Keratinocyte (primary cell): ENCODE results near the gene WNT3. TPM values are rescaled to one million over a fixed set of nuclear protein-coding genes. Genes with fewer than 3 reads are reported as not detected.

Experiments
- DNase-seq: peaks from one replicate; pipeline ENCODE4 v3.0.0-alpha.2; 2011; ENCODE audit warnings: low read depth, missing footprints, low spot score
- FAIRE-seq: peaks from 2 replicates; lab custom pipeline; 2011; peaks lifted over from hg19 to GRCh38; lab: Jason Lieb, UNC
- H2AFZ ChIP-seq: 2 replicates; pipeline ENCODE4 v1.6.0; 2012; ENCODE audit warnings: low read length, control low read depth, inconsistent platforms; ENCODE audit not compliant: control insufficient read depth
- H3K27ac ChIP-seq: 2 replicates; pipeline ENCODE4 v1.5.1; 2011; ENCODE audit warnings: low read length; ENCODE audit not compliant: control insufficient read depth, insufficient read depth
- H3K27me3 ChIP-seq: 3 replicates; pipeline ENCODE4 v1.6.0; 2011; ENCODE audit warnings: low read length; ENCODE audit not compliant: control insufficient read depth, insufficient read depth; ENCODE audit errors: extremely low read depth
- H3K36me3 ChIP-seq, 2 experiments: 2 replicates in 1 of 2; 3 replicates in 1 of 2; pipeline ENCODE4 v1.5.1; 2011; ENCODE audit warnings: low read length in 2 of 2, mild to moderate bottlenecking in 1 of 2; ENCODE audit not compliant: control insufficient read depth in 2 of 2, insufficient read depth in 2 of 2; ENCODE audit errors: extremely low read depth in 1 of 2
- H3K4me1 ChIP-seq: 3 replicates; pipeline ENCODE4 v1.5.1; 2011; ENCODE audit warnings: low read length; ENCODE audit not compliant: control insufficient read depth, insufficient read depth; ENCODE audit errors: extremely low read depth
- H3K4me2 ChIP-seq: 3 replicates; pipeline ENCODE4 v1.6.0; 2011; ENCODE audit warnings: low read depth, low read length; ENCODE audit not compliant: control insufficient read depth, insufficient read depth; ENCODE audit errors: extremely low read depth
- H3K4me3 ChIP-seq, 3 experiments: fragments of 200-600 bp in 1 of 3; sonication (generic) in 1 of 3; 2 replicates in 2 of 3; 3 replicates in 1 of 3; pipeline ENCODE4 v1.5.1; 2011 to 2016; ENCODE audit warnings: low read length in 3 of 3, mild to moderate bottlenecking in 3 of 3, control low read depth in 2 of 3, inconsistent platforms in 1 of 3, low read depth in 1 of 3, mixed read lengths in 1 of 3, mixed run types in 1 of 3, moderate library complexity in 1 of 3; ENCODE audit not compliant: control insufficient read depth in 2 of 3, insufficient read depth in 2 of 3; ENCODE audit errors: extremely low read depth in 1 of 3
- H3K79me2 ChIP-seq: 2 replicates; pipeline ENCODE4 v1.6.0; 2012; ENCODE audit warnings: low read length; ENCODE audit not compliant: control insufficient read depth, insufficient read depth
- H3K9ac ChIP-seq: 3 replicates; pipeline ENCODE4 v1.6.0; 2011; ENCODE audit warnings: low read length; ENCODE audit not compliant: control insufficient read depth, insufficient read depth; ENCODE audit errors: extremely low read depth
- H3K9me1 ChIP-seq: 3 replicates; pipeline ENCODE4 v1.6.0; 2011; ENCODE audit warnings: low read length; ENCODE audit not compliant: control insufficient read depth, insufficient read depth; ENCODE audit errors: extremely low read depth
- H3K9me3 ChIP-seq: 2 replicates; pipeline ENCODE4 v1.5.1; 2012; ENCODE audit warnings: low read depth, low read length; ENCODE audit not compliant: control insufficient read depth
- H4K20me1 ChIP-seq: 3 replicates; pipeline ENCODE4 v1.6.0; 2011; ENCODE audit warnings: low read length; ENCODE audit not compliant: control insufficient read depth, insufficient read depth; ENCODE audit errors: extremely low read depth
- CTCF ChIP-seq, 3 experiments: IDR thresholded peaks in 1 of 3; conservative IDR thresholded peaks in 1 of 3; optimal IDR thresholded peaks in 1 of 3; 2 replicates in 2 of 3; 3 replicates in 1 of 3; pipeline versions ENCODE3 to v1.5.1; 2011; ENCODE audit warnings: low read length in 3 of 3, mild to moderate bottlenecking in 3 of 3, moderate library complexity in 2 of 3, control low read depth in 1 of 3, inconsistent platforms in 1 of 3; ENCODE audit not compliant: insufficient read depth in 2 of 3; ENCODE audit errors: extremely low read depth in 1 of 3
- EZH2 ChIP-seq: IDR thresholded peaks from one replicate; pipeline ENCODE4 v1.6.1; 2012; ENCODE audit warnings: inconsistent platforms, mild to moderate bottlenecking, low read length, moderate library complexity
- dilution Hi-C: fragments of 300-500 bp; cut with MboI; formaldehyde crosslinking; loops from one replicate; pipeline ENCODE4 v1.7.0; 2020; ENCODE audit warnings: low sequenced_read_pairs; ENCODE audit not compliant: extremely low pct_ligation_motif_present
- polyA plus RNA-seq, 5 experiments: library from polyadenylated mRNA; depleted of rRNA in 3 of 5; stranded (reverse) in 3 of 5; stranded (forward) in 1 of 5; unstranded in 1 of 5; fragments of >200 nt; gene quantifications; 1 replicate in 1 of 5; 2 replicates in 3 of 5; 3 replicates in 1 of 5; pipeline versions ENCODE4 v1.2.1 to v1.2.3, GENCODE V29; 2011 to 2012; ENCODE audit warnings: missing spikeins in 2 of 5, low read depth in 1 of 5, low replicate concordance in 1 of 5

WNT3 gene
- polyA plus RNA-seq, 1 donor (not counting 4 experiments of a cell fraction or from before 2014, with no cell fraction given): 1.9 TPM

- H3K9me3 ChIP-seq: no peaks in the 10 kb centered on the region
- no peaks in the 10 kb centered on the region for H3K79me2 ChIP-seq
- H3K4me2 ChIP-seq: no peak overlapping the region
- H3K27me3 ChIP-seq: peaks cover 35% of the 10 kb centered on the region
- H4K20me1 ChIP-seq: peaks cover 2% of the 10 kb centered on the region
- H3K4me3 ChIP-seq: no peak overlapping the region
- no peak for FAIRE-seq
- no peaks in the 10 kb centered on the region for H3K36me3 ChIP-seq
- dilution Hi-C loops: no loop called here
- H3K27ac ChIP-seq: no peak overlapping the region
- no peaks in the 10 kb centered on the region for H3K9me1 ChIP-seq
- no peak overlapping the region for H3K9ac ChIP-seq
- DNase-seq: no peak
- no peaks in the 10 kb centered on the region for H3K4me1 ChIP-seq
- H2AFZ ChIP-seq: no peak overlapping the region
- no peak for TF ChIP-seq EZH2
- no peak for TF ChIP-seq CTCF (optimal IDR thresholded peaks at IDR 0.05 in 1 of 3, IDR thresholded peaks at IDR 0.05 in 1 of 3, conservative IDR thresholded peaks at IDR 0.05 in 1 of 3; ENCODE audit: extremely low read depth in 1 of 3, insufficient read depth in 2 of 3, low read length in 3 of 3)
These were observed 35.5 kb upstream of the WNT3 start for GRCh38 chr17:46853896-46854444.

- no peak for FAIRE-seq
- H3K27me3 ChIP-seq: peaks cover 40% of the 10 kb centered on the region
- no peaks in the 10 kb centered on the region for H3K36me3 ChIP-seq
- no peaks in the 10 kb centered on the region for H3K9me3 ChIP-seq
- dilution Hi-C loops: no loop called here
- H3K4me2 ChIP-seq: peak within 1 kb of the TSS; percentile 50
- H3K4me1 ChIP-seq: no peaks in the 10 kb centered on the region
- no peaks in the 10 kb centered on the region for H3K9me1 ChIP-seq
- TF ChIP-seq EZH2 (peak; percentile 17), CTCF (optimal IDR thresholded peaks at IDR 0.05 in 1 of 3, IDR thresholded peaks at IDR 0.05 in 1 of 3, conservative IDR thresholded peaks at IDR 0.05 in 1 of 3; ENCODE audit: extremely low read depth in 1 of 3, insufficient read depth in 2 of 3, low read length in 3 of 3) (peak in 1 of 3 experiments; percentile 22)
- H3K9ac ChIP-seq: no peak within 1 kb of the TSS
- peaks cover 2% of the 10 kb centered on the region for H4K20me1 ChIP-seq
- H3K79me2 ChIP-seq: no peaks in the 10 kb centered on the region
- H3K27ac ChIP-seq: no peak within 1 kb of the TSS
- H3K4me3 ChIP-seq: peak within 1 kb of the TSS; percentile 25 to 55 (median 36)
- H2AFZ ChIP-seq: peak within 1 kb of the TSS; percentile 23
- DNase-seq: no peak
These were observed 32.7 kb upstream of the WNT3 start, which contains the start of gene WNT9B for GRCh38 chr17:46851029-46851741. WNT9B (plus strand) TSS chr17:46851583; CDS start chr17:46851639, 56 bp downstream.
